Measurements from ENCODE around the gene TOM1L2. TPM values are rescaled to one million over a fixed set of nuclear protein-coding genes. Genes with fewer than 3 reads are reported as not detected.
"Not testable (repeated sequence)": the region's sequence is repeated elsewhere in the genome, so short reads cannot be mapped to it uniquely, and the experiment has no call there.

Gene TOM1L2
- total RNA-seq, 1 donor from 2014 or later, result 261 TPM

DNA sequence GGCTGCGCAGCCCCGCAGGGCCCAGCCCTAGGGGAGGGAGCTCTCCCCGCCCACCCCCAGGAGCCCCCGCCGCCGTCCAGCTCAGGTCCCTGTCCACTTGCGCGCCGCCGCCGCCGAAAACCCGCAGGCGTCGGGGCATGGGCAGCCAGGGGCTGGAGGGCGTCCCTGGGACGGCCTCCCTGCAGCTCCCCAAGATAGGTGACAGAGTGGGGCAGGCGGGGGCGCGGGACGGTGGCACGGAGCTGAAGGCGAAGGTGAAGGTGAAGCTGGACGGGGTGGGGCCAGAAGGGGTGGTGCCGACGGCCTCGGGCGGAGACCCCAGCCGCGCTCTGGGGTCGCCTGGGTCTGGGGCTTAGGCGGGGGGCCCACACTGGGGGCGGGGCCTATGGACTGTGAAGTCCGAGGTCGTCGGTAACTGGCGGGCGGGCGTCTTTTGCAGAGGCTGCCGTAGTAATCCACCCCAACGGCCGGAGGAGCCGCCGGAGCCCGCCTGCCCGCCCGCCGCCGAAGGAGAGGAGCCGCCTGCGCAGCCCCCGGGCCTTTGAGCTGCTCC is 162.6 kb downstream of the TOM1L2 start:
- intact Hi-C loops (cut with DNase I), result loop anchor here (2.0 to 5.0 kb wide), 2 partner anchors 127 to 223 kb away; no protein-coding TSS in a partner anchor
- DNase-seq (ENCODE audit: low spot score), result no peak

GRCh38 chr17:17808706-17809432 is 163.3 kb downstream of the TOM1L2 start:
- no peak for DNase-seq (ENCODE audit: low spot score)
- intact Hi-C loops (cut with DNase I), result no loop called here

GRCh38 chr17:17808200-17808599 is 164.0 kb downstream of the TOM1L2 start:
- DNase-seq (ENCODE audit: low spot score); intact Hi-C loops (cut with DNase I): not testable (repeated sequence)

DNA sequence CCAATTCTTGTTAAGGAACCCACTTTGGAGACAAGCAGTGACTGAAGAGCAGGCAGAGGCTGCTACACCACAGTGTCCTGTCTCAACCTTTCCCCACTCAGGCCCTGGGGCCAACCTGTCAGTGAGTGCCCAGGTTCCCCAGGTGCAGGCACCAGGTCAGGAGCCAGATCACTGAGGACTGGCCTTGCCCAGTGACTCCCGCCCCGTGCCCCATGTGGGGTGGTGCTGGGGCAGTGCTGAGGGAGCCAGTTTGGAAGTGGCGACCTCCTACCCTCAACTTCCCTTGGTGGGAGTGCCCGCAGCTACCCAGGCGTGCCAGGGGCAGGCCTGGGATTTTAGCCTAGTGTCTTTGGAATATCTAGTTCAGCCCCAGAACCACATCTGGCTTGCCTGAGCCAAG is 164.8 kb downstream of the TOM1L2 start:
- intact Hi-C loops (cut with DNase I), result no loop called here
- no peak for DNase-seq (ENCODE audit: low spot score)

GRCh38 chr17:17806611-17807274 is 165.5 kb downstream of the TOM1L2 start:
- intact Hi-C loops (cut with DNase I), result no loop called here
- DNase-seq (ENCODE audit: low spot score), result no peak

GRCh38 chr17:17806035-17806434 is 166.2 kb downstream of the TOM1L2 start:
- no peak for DNase-seq (ENCODE audit: low spot score)
- intact Hi-C loops (cut with DNase I), result no loop called here

- intact Hi-C loops (cut with DNase I), result no loop called here
- DNase-seq (ENCODE audit: low spot score), result no peak
Observed at GRCh38 chr17:17805575-17805974, 166.6 kb downstream of the TOM1L2 start.

DNA sequence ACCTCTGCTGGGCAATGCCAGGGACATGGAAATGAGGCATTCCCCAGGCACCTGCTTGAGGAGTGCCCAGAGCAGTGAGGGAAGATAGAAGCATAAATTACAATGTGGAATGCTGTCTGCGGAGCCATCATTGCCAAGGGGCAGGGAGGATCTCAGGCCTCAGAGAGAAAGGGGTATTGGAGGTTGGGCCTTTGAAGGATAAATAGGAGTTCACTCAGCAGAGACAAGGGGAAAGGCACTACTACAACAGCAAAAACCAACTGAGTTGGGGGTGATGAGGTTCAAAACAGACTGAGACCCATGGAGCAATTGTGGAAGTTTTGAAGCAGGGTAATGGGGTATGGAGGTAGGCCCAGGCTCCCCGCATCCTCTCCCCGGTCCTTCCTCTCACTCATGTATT is 168.2 kb downstream of the TOM1L2 start:
- intact Hi-C loops (cut with DNase I), result no loop called here
- DNase-seq (ENCODE audit: low spot score), result no peak

DNA sequence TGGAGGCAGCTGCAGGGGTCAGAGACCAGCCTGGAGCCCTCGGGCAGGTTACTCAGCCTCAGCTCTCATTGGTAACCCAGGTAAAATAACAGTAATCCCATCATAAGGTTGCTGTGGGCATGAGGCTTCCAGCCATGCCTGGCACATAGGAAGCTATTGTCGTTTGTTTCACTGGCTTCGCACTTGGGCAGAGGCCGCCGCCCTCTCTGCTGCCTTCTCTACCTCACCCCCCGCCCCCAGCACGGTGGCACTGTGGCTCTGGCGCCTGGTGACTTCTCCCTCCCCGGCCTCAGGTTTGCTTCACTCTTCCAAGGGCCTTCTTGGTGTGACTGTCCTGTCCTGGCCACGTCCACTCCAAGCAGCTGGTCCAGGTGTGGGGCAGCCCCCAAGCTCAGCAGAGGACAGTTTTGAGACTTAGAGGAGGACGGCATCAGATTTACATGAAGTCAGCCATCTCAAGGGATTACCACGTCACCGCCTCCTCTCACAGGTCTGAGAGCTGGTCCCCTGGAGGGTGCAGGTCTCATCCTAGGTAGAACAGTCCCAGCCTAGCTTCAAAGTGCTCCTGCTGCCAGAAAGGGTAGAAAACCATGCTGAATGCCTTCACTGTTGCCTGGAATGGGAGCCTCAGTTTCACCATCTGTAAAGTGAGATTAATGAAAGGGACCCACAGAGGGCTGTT is 170.3 kb downstream of the TOM1L2 start:
- intact Hi-C loops (cut with DNase I), result no loop called here
- DNase-seq (ENCODE audit: low spot score), result no peak

GRCh38 chr17:17800504-17801021 is 171.6 kb downstream of the TOM1L2 start:
- DNase-seq (ENCODE audit: low spot score), result no peak
- intact Hi-C loops (cut with DNase I), result no loop called here

DNA sequence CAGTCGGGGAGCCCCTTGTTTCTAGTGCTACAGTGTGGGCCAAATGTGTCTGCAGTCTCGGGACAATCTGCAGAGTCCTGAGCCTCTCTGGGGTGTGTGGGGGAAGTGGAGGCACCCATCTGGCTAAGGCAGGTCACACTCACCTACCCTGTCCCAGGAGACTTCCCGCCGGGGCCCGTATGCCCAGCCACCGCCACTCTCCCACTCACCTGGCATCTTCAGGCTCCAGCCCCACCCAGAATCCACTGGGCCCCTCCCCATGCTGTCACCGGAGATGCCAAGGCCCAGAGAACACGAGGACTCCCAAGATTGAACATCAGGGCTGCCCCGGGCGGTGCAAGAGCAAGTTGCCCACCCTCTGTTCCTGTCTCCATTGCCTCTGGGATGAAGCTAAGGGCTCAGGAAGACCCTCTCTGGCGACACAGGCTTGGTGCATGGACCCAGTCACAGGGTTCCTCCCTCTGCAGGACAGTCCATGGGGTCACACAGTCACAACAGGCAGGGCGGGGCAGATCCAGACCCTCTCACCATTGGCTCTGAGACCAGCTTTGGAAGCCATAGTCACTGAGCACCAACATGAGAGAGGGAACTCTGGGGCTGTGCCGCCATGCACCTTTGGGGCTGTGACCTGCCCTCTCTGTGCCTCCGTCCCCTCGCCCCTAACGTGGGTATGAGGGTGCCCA is 173.5 kb downstream of the TOM1L2 start:
- no peak for DNase-seq (ENCODE audit: low spot score)
- intact Hi-C loops (cut with DNase I), result no loop called here

DNA sequence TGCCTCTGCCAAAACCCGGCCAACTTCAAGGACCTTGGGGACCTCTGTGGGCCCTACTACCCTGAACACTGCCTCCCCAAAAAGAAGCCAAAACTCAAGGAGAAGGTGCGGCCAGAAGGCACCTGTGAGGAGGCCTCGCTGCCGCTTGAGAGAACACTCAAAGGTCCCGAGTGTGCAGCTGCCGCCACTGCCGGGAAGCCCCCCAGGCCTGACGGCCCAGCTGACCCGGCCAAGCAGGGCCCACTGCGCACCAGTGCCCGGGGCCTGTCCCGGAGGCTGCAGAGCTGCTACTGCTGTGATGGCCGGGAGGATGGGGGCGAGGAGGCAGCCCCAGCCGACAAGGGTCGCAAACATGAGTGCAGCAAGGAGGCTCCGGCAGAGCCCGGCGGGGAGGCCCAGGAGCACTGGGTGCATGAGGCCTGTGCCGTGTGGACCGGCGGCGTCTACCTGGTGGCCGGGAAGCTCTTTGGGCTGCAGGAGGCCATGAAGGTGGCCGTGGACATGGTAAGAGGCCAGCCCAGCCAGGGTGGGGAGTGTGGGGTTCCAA is 174.1 kb downstream of the TOM1L2 start:
- intact Hi-C loops (cut with DNase I), result no loop called here
- no peak for DNase-seq (ENCODE audit: low spot score)

DNA sequence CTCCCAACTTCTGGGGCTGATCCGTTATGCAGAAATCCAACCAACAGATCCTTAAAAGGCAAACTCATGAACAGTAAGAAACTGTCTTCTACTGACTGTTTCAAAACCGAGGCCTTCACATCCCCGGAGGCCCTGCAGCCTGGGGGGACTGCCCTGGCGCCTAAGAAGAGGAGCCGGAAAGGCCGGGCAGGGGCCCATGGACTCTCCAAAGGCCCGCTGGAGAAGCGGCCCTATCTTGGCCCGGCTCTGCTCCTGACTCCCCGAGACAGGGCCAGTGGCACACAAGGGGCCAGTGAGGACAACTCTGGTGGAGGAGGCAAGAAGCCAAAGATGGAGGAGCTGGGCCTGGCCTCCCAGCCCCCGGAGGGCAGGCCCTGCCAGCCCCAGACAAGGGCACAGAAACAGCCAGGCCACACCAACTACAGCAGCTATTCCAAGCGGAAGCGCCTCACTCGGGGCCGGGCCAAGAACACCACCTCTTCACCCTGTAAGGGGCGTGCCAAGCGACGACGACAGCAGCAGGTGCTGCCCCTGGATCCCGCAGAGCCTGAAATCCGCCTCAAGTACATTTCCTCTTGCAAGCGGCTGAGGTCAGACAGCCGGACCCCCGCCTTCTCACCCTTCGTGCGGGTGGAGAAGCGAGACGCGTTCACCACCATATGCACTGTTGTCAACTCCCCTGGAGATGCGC is 174.9 kb downstream of the TOM1L2 start:
- DNase-seq (ENCODE audit: low spot score), result no peak
- intact Hi-C loops (cut with DNase I), result no loop called here

- intact Hi-C loops (cut with DNase I), result no loop called here
- DNase-seq (ENCODE audit: low spot score), result no peak
Observed at GRCh38 chr17:17796787-17797061, 175.5 kb downstream of the TOM1L2 start.

GRCh38 chr17:17795946-17796786 is 176.0 kb downstream of the TOM1L2 start:
- DNase-seq (ENCODE audit: low spot score), result no peak
- intact Hi-C loops (cut with DNase I), result no loop called here

DNA sequence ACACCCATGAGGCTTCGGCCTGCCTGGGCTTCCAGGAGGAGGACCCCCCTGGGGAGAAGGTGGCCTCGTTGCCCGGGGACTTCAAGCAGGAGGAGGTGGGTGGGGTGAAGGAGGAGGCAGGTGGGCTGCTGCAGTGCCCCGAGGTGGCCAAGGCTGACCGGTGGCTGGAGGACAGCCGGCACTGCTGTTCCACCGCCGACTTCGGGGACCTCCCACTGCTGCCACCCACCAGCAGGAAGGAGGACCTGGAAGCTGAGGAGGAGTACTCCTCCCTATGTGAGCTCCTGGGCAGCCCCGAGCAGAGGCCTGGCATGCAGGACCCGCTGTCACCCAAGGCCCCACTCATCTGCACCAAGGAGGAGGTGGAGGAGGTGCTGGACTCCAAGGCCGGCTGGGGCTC is 176.9 kb downstream of the TOM1L2 start:
- DNase-seq (ENCODE audit: low spot score), result no peak
- intact Hi-C loops (cut with DNase I), result no loop called here

DNA sequence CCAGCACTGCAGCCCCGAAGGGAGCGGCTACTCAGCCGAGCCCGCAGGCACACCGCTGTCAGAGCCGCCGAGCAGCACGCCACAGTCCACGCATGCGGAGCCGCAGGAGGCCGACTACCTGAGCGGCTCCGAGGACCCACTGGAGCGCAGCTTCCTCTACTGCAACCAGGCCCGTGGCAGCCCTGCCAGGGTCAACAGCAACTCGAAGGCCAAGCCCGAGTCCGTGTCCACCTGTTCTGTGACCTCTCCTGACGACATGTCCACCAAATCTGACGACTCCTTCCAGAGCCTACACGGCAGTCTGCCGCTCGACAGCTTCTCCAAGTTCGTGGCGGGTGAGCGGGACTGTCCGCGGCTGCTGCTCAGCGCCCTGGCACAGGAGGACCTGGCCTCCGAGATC is 177.8 kb downstream of the TOM1L2 start:
- DNase-seq (ENCODE audit: low spot score), result no peak
- intact Hi-C loops (cut with DNase I), result no loop called here
